ENCODE results near the gene POLH. TPM values are rescaled to one million over a fixed set of nuclear protein-coding genes. Genes with fewer than 3 reads are reported as not detected.
A peak's percentile ranks its signal among the peaks of the same experiment; 100 is the strongest.

POLH gene
- total and polyA plus RNA-seq, 7 experiments from 2014 or later: 7.4 to 65.6 (median 16.8) TPM

- Histone ChIP-seq H3K27me3 (ENCODE audit: control insufficient read depth in 2 of 2, insufficient read depth in 2 of 2, low read length in 2 of 2) (no peaks in the 10 kb centered on the region), H3K4me1 (ENCODE audit: control insufficient read depth in 2 of 2, insufficient read depth in 2 of 2, low read length in 2 of 2) (no peaks in the 10 kb centered on the region), H3K9me3 (ENCODE audit: control insufficient read depth in 2 of 3, low read length in 3 of 3) (no peaks in the 10 kb centered on the region), H3K4me3 (ENCODE audit: low read length) (no peak overlapping the region), H3K27ac (ENCODE audit: low read depth, low read length) (no peak overlapping the region), H3K36me3 (ENCODE audit: control insufficient read depth in 2 of 3, insufficient read depth in 3 of 3, low read length in 3 of 3) (peaks cover 0 to 63% (median 14%) of the 10 kb centered on the region in 3 experiments)
- ATAC-seq (no peak), DNase-seq (no peak)
- Mint-ChIP-seq H3K27me3 (no peaks in the 10 kb centered on the region), H3K4me1 (peaks cover 0 to 18% (median 5%) of the 10 kb centered on the region in 7 donors), H3K9me3 (peaks cover 0 to 3% (median 0%) of the 10 kb centered on the region in 11 donors), H3K27ac (peak overlapping the region in 2 of 9 donors; percentile 28 to 54), H3K36me3 (peaks cover 4 to 25% (median 15%) of the 10 kb centered on the region in 5 donors), H3K4me3 (no peak overlapping the region)
- CTCF ChIA-PET: interaction anchor here (1.3 kb wide), 1 partner anchor 13 kb away, joined by 5 read pairs; no protein-coding TSS in a partner anchor
- POLR2A ChIA-PET: no interaction called here
- intact Hi-C loops (cut with micrococcal nuclease): no loop called here
Observed at GRCh38 chr6:43621078-43621835, 45.3 kb downstream of the POLH start.

- no peak overlapping the region for H3K27ac ChIP-seq (ENCODE audit: low read depth, low read length)
- DNase-seq (no peak), ATAC-seq (no peak)
- intact Hi-C loops (cut with micrococcal nuclease): no loop called here
- ChIA-PET POLR2A (no interaction called here), CTCF (interaction anchor here (0.6 kb wide), 1 partner anchor 31 kb away, joined by 3 read pairs; no protein-coding TSS in a partner anchor)
- H3K4me1 ChIP-seq (ENCODE audit: control insufficient read depth in 2 of 2, insufficient read depth in 2 of 2, low read length in 2 of 2): no peaks in the 10 kb centered on the region
- peaks cover 2 to 23% (median 11%) of the 10 kb centered on the region in 7 donors for H3K4me1 Mint-ChIP-seq
- peak overlapping the region in 2 of 9 donors; percentile 22 to 32 for H3K27ac Mint-ChIP-seq
- peaks cover 0 to 64% (median 14%) of the 10 kb centered on the region in 3 experiments for H3K36me3 ChIP-seq (ENCODE audit: control insufficient read depth in 2 of 3, insufficient read depth in 3 of 3, low read length in 3 of 3)
- no peaks in the 10 kb centered on the region for H3K27me3 ChIP-seq (ENCODE audit: control insufficient read depth in 2 of 2, insufficient read depth in 2 of 2, low read length in 2 of 2)
- H3K4me3 Mint-ChIP-seq: no peak overlapping the region
- no peaks in the 10 kb centered on the region for H3K27me3 Mint-ChIP-seq
- no peaks in the 10 kb centered on the region for H3K9me3 ChIP-seq (ENCODE audit: control insufficient read depth in 2 of 3, low read length in 3 of 3)
- peaks cover 4 to 25% (median 15%) of the 10 kb centered on the region in 5 donors for H3K36me3 Mint-ChIP-seq
- no peak overlapping the region for H3K4me3 ChIP-seq (ENCODE audit: low read length)
- peaks cover 0 to 3% (median 0%) of the 10 kb centered on the region in 11 donors for H3K9me3 Mint-ChIP-seq
Observed at GRCh38 chr6:43621836-43622180, 45.8 kb downstream of the POLH start.

DNA sequence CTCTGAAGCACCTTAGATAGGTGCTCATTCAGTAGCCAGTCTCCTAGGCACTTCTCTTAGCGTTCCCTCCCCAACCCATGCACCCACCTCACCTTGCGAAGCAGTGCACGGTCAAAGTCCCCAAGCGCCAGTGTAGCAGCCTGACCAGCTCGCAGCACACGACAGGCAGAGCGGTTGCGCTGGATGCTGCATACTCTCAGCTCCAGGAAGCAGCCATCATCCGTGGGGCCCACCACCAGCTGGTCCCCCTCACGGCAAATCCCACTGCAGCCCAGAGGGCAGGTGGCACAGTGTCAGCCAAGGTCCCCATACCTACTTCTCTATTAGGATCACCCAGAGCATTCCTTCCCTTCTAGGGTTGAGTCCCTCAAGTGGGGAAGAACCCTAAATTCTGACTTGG, 46.6 kb downstream of the POLH start:
- Histone ChIP-seq H3K9me3 (ENCODE audit: control insufficient read depth in 2 of 3, low read length in 3 of 3) (no peaks in the 10 kb centered on the region), H3K27me3 (ENCODE audit: control insufficient read depth in 2 of 2, insufficient read depth in 2 of 2, low read length in 2 of 2) (no peaks in the 10 kb centered on the region), H3K36me3 (ENCODE audit: control insufficient read depth in 2 of 3, insufficient read depth in 3 of 3, low read length in 3 of 3) (peaks cover 0 to 64% (median 14%) of the 10 kb centered on the region in 3 experiments), H3K4me1 (ENCODE audit: control insufficient read depth in 2 of 2, insufficient read depth in 2 of 2, low read length in 2 of 2) (peaks cover 0 to 3% of the 10 kb centered on the region in 2 donors), H3K4me3 (ENCODE audit: low read length) (no peak overlapping the region), H3K27ac (ENCODE audit: low read depth, low read length) (no peak overlapping the region)
- Mint-ChIP-seq H3K36me3 (peaks cover 4 to 28% (median 15%) of the 10 kb centered on the region in 5 donors), H3K27ac (peak overlapping the region in 2 of 9 donors; percentile 32 to 60), H3K4me1 (peaks cover 9 to 30% (median 18%) of the 10 kb centered on the region in 7 donors), H3K9me3 (peaks cover 0 to 3% (median 0%) of the 10 kb centered on the region in 11 donors), H3K4me3 (no peak overlapping the region), H3K27me3 (no peaks in the 10 kb centered on the region)
- ChIA-PET CTCF (interaction anchor here (0.6 kb wide), 1 partner anchor 32 kb away, joined by 3 read pairs; no protein-coding TSS in a partner anchor), POLR2A (no interaction called here)
- DNase-seq (no peak), ATAC-seq (no peak)
- intact Hi-C loops (cut with micrococcal nuclease): no loop called here

GRCh38 chr6:43623880-43624785, 48.1 kb downstream of the POLH start:
- Histone ChIP-seq H3K27ac (ENCODE audit: low read depth, low read length) (no peak overlapping the region), H3K9me3 (ENCODE audit: control insufficient read depth in 2 of 3, low read length in 3 of 3) (no peaks in the 10 kb centered on the region), H3K27me3 (ENCODE audit: control insufficient read depth in 2 of 2, insufficient read depth in 2 of 2, low read length in 2 of 2) (no peaks in the 10 kb centered on the region), H3K4me3 (ENCODE audit: low read length) (no peak overlapping the region), H3K4me1 (ENCODE audit: control insufficient read depth in 2 of 2, insufficient read depth in 2 of 2, low read length in 2 of 2) (peaks cover 4 to 6% of the 10 kb centered on the region in 2 donors), H3K36me3 (ENCODE audit: control insufficient read depth in 2 of 3, insufficient read depth in 3 of 3, low read length in 3 of 3) (peaks cover 0 to 64% (median 14%) of the 10 kb centered on the region in 3 experiments)
- H3K9me3 Mint-ChIP-seq: peaks cover 0 to 3% (median 0%) of the 10 kb centered on the region in 11 donors
- CTCF ChIA-PET: interaction anchor here (0.9 to 1.0 kb wide), 2 partner anchors 15 to 16 kb away, joined by 3 to 4 read pairs; no protein-coding TSS in a partner anchor
- no peaks in the 10 kb centered on the region for H3K27me3 Mint-ChIP-seq
- DNase-seq (no peak), ATAC-seq (no peak)
- POLR2A ChIA-PET: interaction anchor here (1.3 to 1.5 kb wide), 2 partner anchors 11 to 12 kb away, joined by 3 to 5 read pairs; partner anchors contain the start of gene MAD2L1BP
- no peak overlapping the region for H3K4me3 Mint-ChIP-seq
- peaks cover 4 to 30% (median 15%) of the 10 kb centered on the region in 5 donors for H3K36me3 Mint-ChIP-seq
- H3K27ac Mint-ChIP-seq: peak overlapping the region in 1 of 9 donors; percentile 12
- intact Hi-C loops (cut with micrococcal nuclease): no loop called here
- H3K4me1 Mint-ChIP-seq: peaks cover 20 to 39% (median 31%) of the 10 kb centered on the region in 7 donors

GRCh38 chr6:43624786-43625288, 48.9 kb downstream of the POLH start:
- ChIA-PET CTCF (interaction anchor here (0.9 to 1.0 kb wide), 2 partner anchors 15 to 17 kb away, joined by 3 to 4 read pairs; no protein-coding TSS in a partner anchor), POLR2A (interaction anchor here (0.8 to 1.3 kb wide), 2 partner anchors 9 to 12 kb away, joined by 3 to 5 read pairs; no protein-coding TSS in a partner anchor)
- no peaks in the 10 kb centered on the region for H3K27me3 ChIP-seq (ENCODE audit: control insufficient read depth in 2 of 2, insufficient read depth in 2 of 2, low read length in 2 of 2)
- Mint-ChIP-seq H3K9me3 (peaks cover 0 to 3% (median 0%) of the 10 kb centered on the region in 11 donors), H3K27me3 (no peaks in the 10 kb centered on the region), H3K36me3 (peaks cover 4 to 28% (median 15%) of the 10 kb centered on the region in 5 donors), H3K27ac (no peak overlapping the region), H3K4me1 (peaks cover 24 to 39% (median 31%) of the 10 kb centered on the region in 7 donors), H3K4me3 (no peak overlapping the region)
- no peak for DNase-seq
- intact Hi-C loops (cut with micrococcal nuclease): loop anchor here (5.0 kb wide), 4 partner anchors 243 to 762 kb away; partner anchors contain the start of genes CDC5L (in 1 of the 2), KLHDC3 (in 1 of the 2), MEA1 (in 1 of the 2) and SRF (in 1 of the 2)
- H3K36me3 ChIP-seq (ENCODE audit: control insufficient read depth in 2 of 3, insufficient read depth in 3 of 3, low read length in 3 of 3): peaks cover 0 to 61% (median 14%) of the 10 kb centered on the region in 3 experiments
- peaks cover 4 to 6% of the 10 kb centered on the region in 2 donors for H3K4me1 ChIP-seq (ENCODE audit: control insufficient read depth in 2 of 2, insufficient read depth in 2 of 2, low read length in 2 of 2)
- H3K9me3 ChIP-seq (ENCODE audit: control insufficient read depth in 2 of 3, low read length in 3 of 3): no peaks in the 10 kb centered on the region
- no peak for ATAC-seq
- H3K27ac ChIP-seq (ENCODE audit: low read depth, low read length): no peak overlapping the region
- H3K4me3 ChIP-seq (ENCODE audit: low read length): no peak overlapping the region
